ENCODE data around the gene PPM1M.

Gene PPM1M

GRCh38 chr3:52221141-52221562 lies 24.4 kb upstream of the PPM1M start:
- DNase-seq (ENCODE audit: low read depth): no peak
- no peak for TF ChIP-seq CTCF (IDR thresholded peaks at IDR 0.05; ENCODE audit: insufficient read depth, low read depth, low read length, missing control alignments)
- no peak overlapping the region for H3K4me3 ChIP-seq (ENCODE audit: low read depth, low read length)

GRCh38 chr3:52221563-52222318 lies 23.8 kb upstream of the PPM1M start:
- no peak for TF ChIP-seq CTCF (IDR thresholded peaks at IDR 0.05; ENCODE audit: insufficient read depth, low read depth, low read length, missing control alignments)
- DNase-seq (ENCODE audit: low read depth): no peak
- no peak overlapping the region for H3K4me3 ChIP-seq (ENCODE audit: low read depth, low read length)

- TF ChIP-seq CTCF (IDR thresholded peaks at IDR 0.05; ENCODE audit: insufficient read depth, low read depth, low read length, missing control alignments): no peak
- no peak overlapping the region for H3K4me3 ChIP-seq (ENCODE audit: low read depth, low read length)
- DNase-seq (ENCODE audit: low read depth): no peak
Measured at GRCh38 chr3:52222319-52223221, 23.0 kb upstream of the PPM1M start.

- no peak for DNase-seq (ENCODE audit: low read depth)
- no peak for TF ChIP-seq CTCF (IDR thresholded peaks at IDR 0.05; ENCODE audit: insufficient read depth, low read depth, low read length, missing control alignments)
- H3K4me3 ChIP-seq (ENCODE audit: low read depth, low read length): no peak overlapping the region
Measured at GRCh38 chr3:52223449-52224408, 21.8 kb upstream of the PPM1M start.

GRCh38 chr3:52225452-52226228 lies 19.9 kb upstream of the PPM1M start, which contains the start of gene TLR9:
TLR9 (minus strand) TSS chr3:52225645; CDS start chr3:52225529, 116 bp downstream.
- H3K4me3 ChIP-seq (ENCODE audit: low read depth, low read length): peak within 1 kb of the TSS; percentile 32; the same call in 1 of the 2 replicates
- DNase-seq (ENCODE audit: low read depth): peak; percentile 77

More at GRCh38 chr3:52225452-52226228, 19.9 kb upstream of the PPM1M start, which contains the start of gene TLR9:
- no peak for TF ChIP-seq CTCF (IDR thresholded peaks at IDR 0.05; ENCODE audit: insufficient read depth, low read depth, low read length, missing control alignments)

Data from GM12865 (cell line).